ENCODE data around the gene AK6.

AK6 gene

GRCh38 chr5:69329905-69330489 lies 39.3 kb downstream of the AK6 start:
- no peaks in the 10 kb centered on the region for H3K36me3 ChIP-seq (replicated peaks)
- H3K9me3 ChIP-seq: no peaks in the 10 kb centered on the region
- DNase-seq (ENCODE audit: low spot score in 2 of 2): no peak
- no peaks in the 10 kb centered on the region for H3K27me3 ChIP-seq (ENCODE audit: low read depth)
- peaks cover 7% of the 10 kb centered on the region for H3K4me1 ChIP-seq
- H3K4me3 ChIP-seq: no peak overlapping the region
- in situ Hi-C loops (cut with MboI; ENCODE audit: low sequenced_read_pairs): loop anchor here (25.0 kb wide), 2 partner anchors 93 to 243 kb away; partner anchors contain the start of genes CDK7 and SLC30A5

- H3K9me3 ChIP-seq: no peaks in the 10 kb centered on the region
- in situ Hi-C loops (cut with MboI; ENCODE audit: low sequenced_read_pairs): loop anchor here (25.0 kb wide), 2 partner anchors 89 to 239 kb away; partner anchors contain the start of genes CDK7 and SLC30A5
Observed at GRCh38 chr5:69326365-69326764, 43.0 kb downstream of the AK6 start.

DNA sequence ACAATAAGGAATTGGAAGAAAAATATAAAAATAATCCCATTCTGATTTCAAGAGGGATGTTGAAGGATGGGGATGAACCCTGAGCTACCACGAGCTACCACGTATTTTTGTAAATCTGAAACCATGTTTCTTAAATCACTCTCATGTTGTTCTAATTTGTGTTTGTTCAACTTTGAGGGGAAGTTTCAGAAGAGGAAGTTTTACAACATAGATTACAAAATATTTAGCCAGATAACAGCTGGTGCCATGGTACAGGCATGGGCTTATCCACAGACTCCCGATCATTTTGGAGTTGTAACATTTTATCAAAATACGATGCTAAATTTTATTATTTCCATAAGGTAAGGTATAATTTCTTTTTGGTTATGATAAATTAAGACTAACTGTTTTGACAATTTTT lies 51.9 kb downstream of the AK6 start:
- no peaks in the 10 kb centered on the region for H3K4me1 ChIP-seq
- no peaks in the 10 kb centered on the region for H3K27me3 ChIP-seq (ENCODE audit: low read depth)
- in situ Hi-C loops (cut with MboI; ENCODE audit: low sequenced_read_pairs): no loop called here
- DNase-seq (ENCODE audit: low spot score in 2 of 2): no peak
- no peaks in the 10 kb centered on the region; the same call in none of the 2 replicates for H3K36me3 ChIP-seq (replicated peaks)
- H3K4me3 ChIP-seq: no peak overlapping the region
- no peaks in the 10 kb centered on the region for H3K9me3 ChIP-seq

More at GRCh38 chr5:69326365-69326764, 43.0 kb downstream of the AK6 start:
- H3K4me1 ChIP-seq: no peaks in the 10 kb centered on the region
- no peak overlapping the region for H3K4me3 ChIP-seq
- H3K27me3 ChIP-seq (ENCODE audit: low read depth): no peaks in the 10 kb centered on the region
- no peaks in the 10 kb centered on the region for H3K36me3 ChIP-seq (replicated peaks)
- no peak for DNase-seq (ENCODE audit: low spot score in 2 of 2)

DNA sequence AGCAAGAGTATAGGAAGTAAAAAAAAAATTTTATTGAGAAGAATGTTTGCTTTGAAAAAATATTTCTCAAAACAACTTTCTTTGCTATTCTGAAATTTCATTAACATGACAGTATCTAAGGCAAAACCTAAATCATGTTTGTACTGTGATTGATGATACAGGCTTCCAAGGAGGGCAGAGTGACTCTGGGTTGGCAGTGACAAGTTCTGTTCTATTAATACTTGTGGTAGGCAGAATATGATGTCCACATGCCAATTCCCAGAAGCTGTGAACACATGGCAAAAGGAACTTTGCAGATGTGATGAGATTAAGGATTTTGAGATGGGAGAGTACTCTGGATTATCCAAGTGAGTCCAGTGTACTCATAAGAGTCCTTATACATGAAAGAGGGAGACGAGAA lies 53.3 kb downstream of the AK6 start:
- in situ Hi-C loops (cut with MboI; ENCODE audit: low sequenced_read_pairs): no loop called here
- Histone ChIP-seq H3K9me3 (no peaks in the 10 kb centered on the region), H3K4me1 (no peaks in the 10 kb centered on the region), H3K27me3 (ENCODE audit: low read depth) (no peaks in the 10 kb centered on the region), H3K4me3 (no peak overlapping the region), H3K36me3 (replicated peaks) (peaks cover 1% of the 10 kb centered on the region)
- DNase-seq (ENCODE audit: low spot score in 2 of 2): no peak

GRCh38 chr5:69313428-69313827 lies 55.9 kb downstream of the AK6 start:
- Histone ChIP-seq H3K27me3 (ENCODE audit: low read depth) (no peaks in the 10 kb centered on the region), H3K9me3 (peaks cover 16% of the 10 kb centered on the region), H3K4me3 (no peak overlapping the region), H3K36me3 (replicated peaks) (peaks cover 20% of the 10 kb centered on the region), H3K4me1 (no peaks in the 10 kb centered on the region)
- no peak for DNase-seq (ENCODE audit: low spot score in 2 of 2)
- in situ Hi-C loops (cut with MboI; ENCODE audit: low sequenced_read_pairs): no loop called here

- DNase-seq (ENCODE audit: low spot score in 2 of 2): no peak
- in situ Hi-C loops (cut with MboI; ENCODE audit: low sequenced_read_pairs): no loop called here
- H3K27me3 ChIP-seq (ENCODE audit: low read depth): no peaks in the 10 kb centered on the region
- H3K4me1 ChIP-seq: no peaks in the 10 kb centered on the region
- H3K9me3 ChIP-seq: peaks cover 16% of the 10 kb centered on the region
- peaks cover 20% of the 10 kb centered on the region for H3K36me3 ChIP-seq (replicated peaks)
- no peak overlapping the region for H3K4me3 ChIP-seq
Observed at GRCh38 chr5:69312459-69313160, 56.7 kb downstream of the AK6 start.

DNA sequence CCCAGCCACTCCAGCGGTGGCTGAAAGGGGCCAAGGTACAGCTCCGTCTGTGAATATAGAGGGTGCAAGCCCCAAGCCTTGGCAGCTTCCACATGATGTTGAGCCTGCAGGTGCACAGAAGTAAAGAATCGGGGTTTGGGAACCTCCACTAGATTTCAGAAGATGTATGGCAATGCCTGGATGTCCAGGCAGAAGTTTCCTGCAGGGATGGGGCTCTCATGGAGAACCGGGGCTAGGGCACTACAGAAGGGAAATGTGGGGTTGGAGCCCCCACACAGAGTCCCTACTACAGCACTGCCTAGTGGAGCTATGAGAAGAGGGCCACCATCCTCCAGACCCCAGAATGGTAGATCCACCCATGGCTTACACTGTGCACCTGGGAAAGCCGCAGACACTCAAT lies 59.9 kb downstream of the AK6 start:
- peaks cover 20% of the 10 kb centered on the region for H3K36me3 ChIP-seq (replicated peaks)
- in situ Hi-C loops (cut with MboI; ENCODE audit: low sequenced_read_pairs): no loop called here
- H3K9me3 ChIP-seq: peaks cover 16% of the 10 kb centered on the region
- no peak overlapping the region for H3K4me3 ChIP-seq
- H3K4me1 ChIP-seq: no peaks in the 10 kb centered on the region
- no peaks in the 10 kb centered on the region for H3K27me3 ChIP-seq (ENCODE audit: low read depth)
- no peak for DNase-seq (ENCODE audit: low spot score in 2 of 2)

DNA sequence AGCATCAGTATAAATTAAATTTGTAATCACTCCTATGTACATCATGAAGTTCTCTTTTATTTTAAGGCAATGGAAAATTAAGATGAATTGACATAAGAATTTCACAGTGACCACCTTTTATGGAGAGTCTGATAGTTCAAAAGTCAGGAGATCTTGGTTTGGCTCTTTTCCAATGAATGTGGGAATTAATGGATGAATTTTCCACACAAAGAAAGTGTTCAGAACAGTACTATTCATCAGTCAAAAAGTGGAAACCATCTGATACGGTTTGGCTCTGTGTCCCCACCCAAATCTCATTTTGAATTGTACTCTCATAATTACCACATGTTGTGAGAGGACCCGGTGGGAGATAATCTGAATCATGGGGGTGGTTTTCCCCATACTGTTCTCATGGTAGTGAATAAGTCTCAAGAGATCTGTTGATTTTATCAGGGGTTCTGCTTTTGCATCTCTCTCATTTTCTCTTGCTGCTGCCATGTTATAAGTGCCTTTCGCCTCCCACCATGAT lies 61.2 kb downstream of the AK6 start:
- Histone ChIP-seq H3K36me3 (replicated peaks) (peaks cover 20% of the 10 kb centered on the region), H3K4me3 (no peak overlapping the region), H3K27me3 (ENCODE audit: low read depth) (no peaks in the 10 kb centered on the region), H3K9me3 (peaks cover 16% of the 10 kb centered on the region), H3K4me1 (no peaks in the 10 kb centered on the region)
- no peak for DNase-seq (ENCODE audit: low spot score in 2 of 2)
- in situ Hi-C loops (cut with MboI; ENCODE audit: low sequenced_read_pairs): no loop called here

DNA sequence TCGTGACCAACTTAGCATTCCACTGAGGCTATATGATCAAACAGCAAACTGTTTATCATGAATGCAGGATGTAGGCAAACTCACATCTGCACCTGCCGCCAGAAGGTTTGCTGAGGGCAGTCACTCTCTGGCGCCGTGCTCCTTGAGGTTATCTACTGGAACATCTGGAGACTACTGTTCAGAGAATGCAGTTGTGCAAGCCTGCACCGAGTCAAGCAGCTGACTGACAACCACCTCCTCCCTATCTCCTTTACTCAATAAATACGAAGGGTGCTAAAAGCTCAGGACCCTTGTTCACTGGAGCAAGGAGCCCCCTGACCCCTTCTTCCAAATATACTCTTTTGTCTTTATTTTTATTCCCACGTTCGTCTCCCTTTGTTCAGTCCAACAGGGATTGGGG lies 63.8 kb downstream of the AK6 start:
- Histone ChIP-seq H3K4me3 (no peak overlapping the region), H3K4me1 (no peaks in the 10 kb centered on the region), H3K27me3 (ENCODE audit: low read depth) (no peaks in the 10 kb centered on the region), H3K36me3 (replicated peaks) (peaks cover 14% of the 10 kb centered on the region), H3K9me3 (peaks cover 16% of the 10 kb centered on the region)
- in situ Hi-C loops (cut with MboI; ENCODE audit: low sequenced_read_pairs): no loop called here
- DNase-seq (ENCODE audit: low spot score in 2 of 2): no peak

Measured in HAP-1 (cell line).